Epithelial cell of proximal tubule (primary cell): ENCODE measurements around the gene SOHLH1. TPM values are rescaled to one million over a fixed set of nuclear protein-coding genes. Genes with fewer than 3 reads are reported as not detected.

ENCODE experiments used
- DNase-seq: peaks from one replicate; pipeline ENCODE4 v3.0.0-alpha.2; 2011; ENCODE audit warnings: low read depth
- H3K4me3 ChIP-seq: 2 replicates; pipeline ENCODE4 v1.5.1; 2011; ENCODE audit warnings: low read depth, mild to moderate bottlenecking, low read length
- CTCF ChIP-seq: conservative IDR thresholded peaks from 2 replicates; pipeline ENCODE4 v1.5.1; 2012; ENCODE audit warnings: low read depth, mild to moderate bottlenecking, low read length
- total RNA-seq: library from RNA; depleted of rRNA; stranded (reverse); fragments of >200 nt; gene quantifications from 2 replicates; pipeline ENCODE4 v1.2.3, GENCODE V29; 2015

The SOHLH1 gene
- total RNA-seq, 1 donor from 2014 or later = not detected

- H3K4me3 ChIP-seq = no peak overlapping the region
- no peak for TF ChIP-seq CTCF
- DNase-seq = no peak
Observed at GRCh38 chr9:135693771-135694170, 5.5 kb downstream of the SOHLH1 start.

- TF ChIP-seq CTCF = no peak
Observed at GRCh38 chr9:135693265-135693664, 6.0 kb downstream of the SOHLH1 start.

GRCh38 chr9:135692410-135692809 lies 6.9 kb downstream of the SOHLH1 start:
- no peak for DNase-seq
- H3K4me3 ChIP-seq = no peak overlapping the region
- no peak for TF ChIP-seq CTCF

More at GRCh38 chr9:135693265-135693664, 6.0 kb downstream of the SOHLH1 start:
- H3K4me3 ChIP-seq = no peak overlapping the region
- no peak for DNase-seq

GRCh38 chr9:135690836-135691570 lies 8.3 kb downstream of the SOHLH1 start:
- no peak for DNase-seq
- TF ChIP-seq CTCF = no peak
- H3K4me3 ChIP-seq = no peak overlapping the region

- no peak overlapping the region for H3K4me3 ChIP-seq
- DNase-seq = no peak
- no peak for TF ChIP-seq CTCF
Observed at GRCh38 chr9:135689011-135689410, 10.3 kb downstream of the SOHLH1 start.

GRCh38 chr9:135687216-135687615 lies 12.1 kb downstream of the SOHLH1 start:
- no peak for DNase-seq
- no peak overlapping the region for H3K4me3 ChIP-seq
- TF ChIP-seq CTCF = no peak

GRCh38 chr9:135684691-135685090 lies 14.6 kb downstream of the SOHLH1 start:
- TF ChIP-seq CTCF = no peak
- no peak for DNase-seq
- H3K4me3 ChIP-seq = no peak overlapping the region
